Stimulated activated naive CD4-positive, alpha-beta T cell (primary cell): ENCODE results near the gene SPAG17.
A peak's percentile ranks its signal among the peaks of the same experiment; 100 is the strongest.
"Not testable (repeated sequence)": the region's sequence is repeated elsewhere in the genome, so short reads cannot be mapped to it uniquely, and the experiment has no call there.

Experiments used
- DNase-seq, 6 experiments: peaks; one replicate each; lab custom pipeline; 2025; lab: John Stamatoyannopoulos, UW

Gene SPAG17

GRCh38 chr1:117976381-117976780 lies 208.6 kb downstream of the SPAG17 start:
- no peak for DNase-seq

GRCh38 chr1:117971777-117972176 lies 213.3 kb downstream of the SPAG17 start:
- no peak for DNase-seq

GRCh38 chr1:117970252-117970651 lies 214.8 kb downstream of the SPAG17 start:
- no peak for DNase-seq

GRCh38 chr1:117967881-117968280 lies 217.1 kb downstream of the SPAG17 start:
- DNase-seq, result no peak

GRCh38 chr1:117967477-117967876 lies 217.6 kb downstream of the SPAG17 start:
- no peak for DNase-seq

- no peak for DNase-seq
Observed at GRCh38 chr1:117964290-117965038, 220.6 kb downstream of the SPAG17 start.

- DNase-seq, result no peak
Observed at GRCh38 chr1:117959364-117959763, 225.7 kb downstream of the SPAG17 start.

- DNase-seq, result no peak
Observed at GRCh38 chr1:117952386-117952785, 232.6 kb downstream of the SPAG17 start.

GRCh38 chr1:117942293-117942692 lies 242.7 kb downstream of the SPAG17 start:
- DNase-seq, result no peak

GRCh38 chr1:117933769-117934168 lies 251.3 kb downstream of the SPAG17 start:
- no peak for DNase-seq

- no peak for DNase-seq
Observed at GRCh38 chr1:117932576-117932975, 252.5 kb downstream of the SPAG17 start.

GRCh38 chr1:117930484-117930883 lies 254.5 kb downstream of the SPAG17 start:
- no peak for DNase-seq

- no peak for DNase-seq
Observed at GRCh38 chr1:117930173-117930447, 254.9 kb downstream of the SPAG17 start.

- DNase-seq, result peak; percentile 90 to 95 (median 94)
Observed at GRCh38 chr1:117929343-117930172, 255.5 kb downstream of the SPAG17 start, which contains the start of the genes GDAP2 and WDR3. GDAP2 (minus strand) TSS chr1:117929621; CDS start chr1:117920357, 9,264 bp downstream. WDR3 (plus strand) TSS chr1:117929739; CDS start chr1:117933320, 3,581 bp downstream.

- DNase-seq, result peak in 5 of 6 experiments; percentile 26 to 64 (median 47)
Observed at GRCh38 chr1:117928881-117929342, 256.1 kb downstream of the SPAG17 start.

- no peak for DNase-seq
Observed at GRCh38 chr1:117925981-117926380, 259.0 kb downstream of the SPAG17 start.

- DNase-seq, result not testable (repeated sequence)
Observed at GRCh38 chr1:117922717-117923116, 262.3 kb downstream of the SPAG17 start.

GRCh38 chr1:117921991-117922390 lies 263.0 kb downstream of the SPAG17 start:
- no peak for DNase-seq

GRCh38 chr1:117919376-117919775 lies 265.7 kb downstream of the SPAG17 start:
- no peak for DNase-seq

- no peak for DNase-seq
Observed at GRCh38 chr1:117911051-117911450, 274.0 kb downstream of the SPAG17 start.

GRCh38 chr1:117905019-117905418 lies 280.0 kb downstream of the SPAG17 start:
- no peak for DNase-seq

- no peak for DNase-seq
Observed at GRCh38 chr1:117904485-117904884, 280.5 kb downstream of the SPAG17 start.
